Measurements from ENCODE around the gene ERBB4. TPM values are rescaled to one million over a fixed set of nuclear protein-coding genes. Genes with fewer than 3 reads are reported as not detected.

The ERBB4 gene
- total and polyA plus RNA-seq, 2 of the 8 experiments (the other 6 are each of a cell fraction or from before 2014, with no cell fraction given), result 0.34 to 1.3 TPM

DNA sequence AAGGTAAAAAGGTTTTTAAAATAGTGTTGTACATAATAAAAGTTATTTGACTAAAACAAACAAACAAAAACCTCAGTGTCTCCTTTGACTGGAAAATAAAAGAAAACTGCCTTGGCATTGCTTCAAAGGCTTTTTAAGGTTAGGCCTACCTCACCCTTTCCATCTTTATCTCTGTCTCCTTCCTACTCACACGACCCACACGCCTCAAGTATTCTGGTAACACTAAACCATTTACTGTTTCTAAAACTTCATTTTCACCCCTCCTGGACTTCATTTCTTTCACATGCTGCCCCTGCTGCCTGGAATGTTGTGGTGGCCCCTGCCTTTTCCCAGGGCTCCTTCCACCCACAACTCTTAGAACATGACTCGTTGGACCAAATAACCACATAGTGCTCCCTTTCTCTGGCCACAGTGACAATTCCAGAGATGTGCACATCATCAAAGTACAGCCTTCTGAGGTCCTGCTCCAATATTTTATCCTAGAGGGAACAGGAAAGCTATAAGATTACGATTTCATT, 54.0 kb downstream of the ERBB4 start (continued):
- no peak for TF ChIP-seq MAFK (IDR thresholded peaks at IDR 0.05; ENCODE audit: low read depth, low read length)
- TF ChIP-seq ASH2L (IDR thresholded peaks at IDR 0.05; ENCODE audit: low read length), result no peak
- TF ChIP-seq, protein P1, sequence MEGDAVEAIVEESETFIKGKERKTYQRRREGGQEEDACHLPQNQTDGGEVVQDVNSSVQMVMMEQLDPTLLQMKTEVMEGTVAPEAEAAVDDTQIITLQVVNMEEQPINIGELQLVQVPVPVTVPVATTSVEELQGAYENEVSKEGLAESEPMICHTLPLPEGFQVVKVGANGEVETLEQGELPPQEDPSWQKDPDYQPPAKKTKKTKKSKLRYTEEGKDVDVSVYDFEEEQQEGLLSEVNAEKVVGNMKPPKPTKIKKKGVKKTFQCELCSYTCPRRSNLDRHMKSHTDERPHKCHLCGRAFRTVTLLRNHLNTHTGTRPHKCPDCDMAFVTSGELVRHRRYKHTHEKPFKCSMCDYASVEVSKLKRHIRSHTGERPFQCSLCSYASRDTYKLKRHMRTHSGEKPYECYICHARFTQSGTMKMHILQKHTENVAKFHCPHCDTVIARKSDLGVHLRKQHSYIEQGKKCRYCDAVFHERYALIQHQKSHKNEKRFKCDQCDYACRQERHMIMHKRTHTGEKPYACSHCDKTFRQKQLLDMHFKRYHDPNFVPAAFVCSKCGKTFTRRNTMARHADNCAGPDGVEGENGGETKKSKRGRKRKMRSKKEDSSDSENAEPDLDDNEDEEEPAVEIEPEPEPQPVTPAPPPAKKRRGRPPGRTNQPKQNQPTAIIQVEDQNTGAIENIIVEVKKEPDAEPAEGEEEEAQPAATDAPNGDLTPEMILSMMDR (IDR thresholded peaks at IDR 0.05; ENCODE audit: control extremely low read depth in 1 of 3, insufficient read depth in 1 of 3, low read depth in 1 of 3, low read length in 3 of 3), result peak in 1 of 3 experiments; percentile 39; a peak in 1 of 4 replicates
- TF ChIP-seq POU5F1 (IDR thresholded peaks at IDR 0.05; ENCODE audit: low read depth, low read length), result no peak
- no peak for TF ChIP-seq TBP (IDR thresholded peaks at IDR 0.05; ENCODE audit: low read depth, low read length)
- TF ChIP-seq BRCA1 (IDR thresholded peaks at IDR 0.05; ENCODE audit: low read depth, low read length), result no peak
- TF ChIP-seq CHD1 (IDR thresholded peaks at IDR 0.05; ENCODE audit: low read depth, low read length), result no peak
- no peak for TF ChIP-seq TAF1 (IDR thresholded peaks at IDR 0.05; ENCODE audit: low read depth, low read length)
